WTC11 (cell line): Measurements from ENCODE around the gene RPS6KL1. TPM values are rescaled to one million over a fixed set of nuclear protein-coding genes. Genes with fewer than 3 reads are reported as not detected.

Source experiments
- ATAC-seq: fragments of 200-7000 bp; cut with Tn5 transposase; 2 replicates; pipeline ENCODE4 v1.10.0; 2021; ENCODE audit warnings: mild to moderate bottlenecking, moderate library complexity
- CTCF ChIA-PET: fragments of 300-600 bp; sonication (Branson Sonifier 250); formaldehyde crosslinking; loops from one replicate; lab custom pipeline; 2021; ENCODE audit warnings: antibody characterized with exemption; lab: Charles Lee
- POLR2A ChIA-PET: fragments of 350-600 bp; sonication (Branson Sonifier 250); formaldehyde crosslinking; loops from one replicate; lab custom pipeline; 2021; ENCODE audit warnings: antibody characterized with exemption; lab: Charles Lee
- DNase-seq: peaks from one replicate; pipeline ENCODE4 v3.0.0; 2021; ENCODE audit warnings: low spot score
- H3K27ac Mint-ChIP-seq: 2 replicates; pipeline ENCODE4 v1.8.0; 2021; ENCODE audit warnings: mixed read lengths
- H3K27me3 Mint-ChIP-seq: 2 replicates; pipeline ENCODE4 v1.8.0; 2021; ENCODE audit warnings: low read depth, mild to moderate bottlenecking, moderate library complexity, mixed read lengths
- H3K36me3 Mint-ChIP-seq: 2 replicates; pipeline ENCODE4 v1.8.0; 2021; ENCODE audit warnings: mixed read lengths
- H3K4me1 Mint-ChIP-seq: 2 replicates; pipeline ENCODE4 v1.8.0; 2022; ENCODE audit warnings: mixed read lengths
- H3K4me3 Mint-ChIP-seq: 2 replicates; pipeline ENCODE4 v1.8.0; 2021; ENCODE audit warnings: mild to moderate bottlenecking, moderate library complexity, mixed read lengths
- H3K9me3 Mint-ChIP-seq: 2 replicates; pipeline ENCODE4 v1.8.0; 2021; ENCODE audit warnings: mixed read lengths
- AFF4 ChIP-seq: sonication (generic); formaldehyde crosslinking; IDR thresholded peaks from 2 replicates; pipeline ENCODE4 v1.8.1; 2023; ENCODE audit warnings: mild to moderate bottlenecking, missing genetic modification reagents, borderline replicate concordance
- CREB1 ChIP-seq: sonication (generic); formaldehyde crosslinking; IDR thresholded peaks from 2 replicates; pipeline ENCODE4 v1.8.0; 2023; ENCODE audit warnings: mild to moderate bottlenecking, missing genetic modification reagents
- E2F4 ChIP-seq: sonication (generic); formaldehyde crosslinking; IDR thresholded peaks from 2 replicates; pipeline ENCODE4 v1.8.1; 2022; ENCODE audit warnings: low read depth, mild to moderate bottlenecking, moderate library complexity, missing genetic modification reagents, borderline replicate concordance
- EMX1 ChIP-seq: fragments of 250-450 bp; sonication (Bioruptor Pico); IDR thresholded peaks from 2 replicates; pipeline ENCODE4 v1.8.0; 2021; ENCODE audit warnings: mild to moderate bottlenecking
- MYBL2 ChIP-seq: sonication (generic); formaldehyde crosslinking; IDR thresholded peaks from 2 replicates; pipeline ENCODE4 v1.8.1; 2023; ENCODE audit warnings: mild to moderate bottlenecking, moderate library complexity, missing genetic modification reagents
- PREB ChIP-seq: sonication (generic); formaldehyde crosslinking; IDR thresholded peaks from 2 replicates; pipeline ENCODE4 v1.8.1; 2022; ENCODE audit warnings: mild to moderate bottlenecking, missing genetic modification reagents, moderate library complexity, borderline replicate concordance
- SMAD4 ChIP-seq: sonication (generic); formaldehyde crosslinking; IDR thresholded peaks from 2 replicates; pipeline ENCODE4 v1.8.0; 2022; ENCODE audit warnings: mild to moderate bottlenecking, missing genetic modification reagents
- TCF7 ChIP-seq: sonication (generic); formaldehyde crosslinking; IDR thresholded peaks from 2 replicates; pipeline ENCODE4 v1.8.0; 2022; ENCODE audit warnings: mild to moderate bottlenecking, low read depth, missing genetic modification reagents, moderate library complexity
- ZBTB43 ChIP-seq: sonication (generic); formaldehyde crosslinking; IDR thresholded peaks from 2 replicates; pipeline ENCODE4 v1.8.1; 2023; ENCODE audit warnings: mild to moderate bottlenecking, missing genetic modification reagents
- ZNF232 ChIP-seq: sonication (generic); formaldehyde crosslinking; IDR thresholded peaks from 2 replicates; pipeline ENCODE4 v1.8.0; 2022; ENCODE audit warnings: mild to moderate bottlenecking, missing genetic modification reagents
- ZNF263 ChIP-seq: sonication (generic); formaldehyde crosslinking; IDR thresholded peaks from 2 replicates; pipeline ENCODE4 v1.8.1; 2022; ENCODE audit warnings: low read depth, mild to moderate bottlenecking, moderate library complexity, missing genetic modification reagents
- ZNF396 ChIP-seq: fragments of 250-450 bp; sonication (Bioruptor Pico); IDR thresholded peaks from 2 replicates; pipeline ENCODE4 v1.8.0; 2021; ENCODE audit warnings: mild to moderate bottlenecking, moderate library complexity, borderline replicate concordance
- ZNF416 ChIP-seq: fragments of 250-450 bp; sonication (Bioruptor Pico); IDR thresholded peaks from 2 replicates; pipeline ENCODE4 v1.9.0; 2021; ENCODE audit warnings: mild to moderate bottlenecking, inconsistent platforms
- total RNA-seq: library from RNA; stranded (reverse); gene quantifications from 3 replicates; pipeline ENCODE4 v1.2.3, GENCODE V29; 2021
- TF ChIP-seq, protein P1 (sequence below): sonication (generic); formaldehyde crosslinking; IDR thresholded peaks from 2 replicates; pipeline ENCODE4 v1.8.1; 2022; ENCODE audit warnings: missing genetic modification reagents, borderline replicate concordance
- TF ChIP-seq, protein P2 (sequence below): fragments of 200-600 bp; IDR thresholded peaks from 2 replicates; pipeline ENCODE4 v1.8.0; 2022; ENCODE audit warnings: antibody characterized with exemption
- TF ChIP-seq, protein P3 (sequence below): fragments of 250-450 bp; sonication (Bioruptor Pico); IDR thresholded peaks from 2 replicates; pipeline ENCODE4 v1.8.0; 2021; ENCODE audit warnings: mild to moderate bottlenecking
- TF ChIP-seq, protein P4 (sequence below): sonication (generic); formaldehyde crosslinking; IDR thresholded peaks from 2 replicates; pipeline ENCODE4 v1.8.1; 2023; ENCODE audit warnings: mild to moderate bottlenecking, missing genetic modification reagents, moderate library complexity

Gene RPS6KL1
- total RNA-seq, 1 experiment from 2014 or later, result 10.6 TPM

- Mint-ChIP-seq H3K4me3 (no peak overlapping the region), H3K27ac (no peak overlapping the region), H3K9me3 (no peaks in the 10 kb centered on the region), H3K4me1 (peaks cover 8% of the 10 kb centered on the region), H3K27me3 (no peaks in the 10 kb centered on the region), H3K36me3 (no peaks in the 10 kb centered on the region)
- DNase-seq (no peak), ATAC-seq (no peak)
- ChIA-PET POLR2A (no interaction called here), CTCF (interaction anchor here (0.9 to 4.5 kb wide), 6 partner anchors 16 to 540 kb away, joined by 3 to 29 read pairs (median 6); no protein-coding TSS in a partner anchor)
- TF ChIP-seq, protein P1, sequence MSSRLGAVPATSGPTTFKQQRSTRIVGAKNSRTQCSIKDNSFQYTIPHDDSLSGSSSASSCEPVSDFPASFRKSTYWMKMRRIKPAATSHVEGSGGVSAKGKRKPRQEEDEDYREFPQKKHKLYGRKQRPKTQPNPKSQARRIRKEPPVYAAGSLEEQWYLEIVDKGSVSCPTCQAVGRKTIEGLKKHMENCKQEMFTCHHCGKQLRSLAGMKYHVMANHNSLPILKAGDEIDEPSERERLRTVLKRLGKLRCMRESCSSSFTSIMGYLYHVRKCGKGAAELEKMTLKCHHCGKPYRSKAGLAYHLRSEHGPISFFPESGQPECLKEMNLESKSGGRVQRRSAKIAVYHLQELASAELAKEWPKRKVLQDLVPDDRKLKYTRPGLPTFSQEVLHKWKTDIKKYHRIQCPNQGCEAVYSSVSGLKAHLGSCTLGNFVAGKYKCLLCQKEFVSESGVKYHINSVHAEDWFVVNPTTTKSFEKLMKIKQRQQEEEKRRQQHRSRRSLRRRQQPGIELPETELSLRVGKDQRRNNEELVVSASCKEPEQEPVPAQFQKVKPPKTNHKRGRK, result no peak
- TF ChIP-seq, protein P2, sequence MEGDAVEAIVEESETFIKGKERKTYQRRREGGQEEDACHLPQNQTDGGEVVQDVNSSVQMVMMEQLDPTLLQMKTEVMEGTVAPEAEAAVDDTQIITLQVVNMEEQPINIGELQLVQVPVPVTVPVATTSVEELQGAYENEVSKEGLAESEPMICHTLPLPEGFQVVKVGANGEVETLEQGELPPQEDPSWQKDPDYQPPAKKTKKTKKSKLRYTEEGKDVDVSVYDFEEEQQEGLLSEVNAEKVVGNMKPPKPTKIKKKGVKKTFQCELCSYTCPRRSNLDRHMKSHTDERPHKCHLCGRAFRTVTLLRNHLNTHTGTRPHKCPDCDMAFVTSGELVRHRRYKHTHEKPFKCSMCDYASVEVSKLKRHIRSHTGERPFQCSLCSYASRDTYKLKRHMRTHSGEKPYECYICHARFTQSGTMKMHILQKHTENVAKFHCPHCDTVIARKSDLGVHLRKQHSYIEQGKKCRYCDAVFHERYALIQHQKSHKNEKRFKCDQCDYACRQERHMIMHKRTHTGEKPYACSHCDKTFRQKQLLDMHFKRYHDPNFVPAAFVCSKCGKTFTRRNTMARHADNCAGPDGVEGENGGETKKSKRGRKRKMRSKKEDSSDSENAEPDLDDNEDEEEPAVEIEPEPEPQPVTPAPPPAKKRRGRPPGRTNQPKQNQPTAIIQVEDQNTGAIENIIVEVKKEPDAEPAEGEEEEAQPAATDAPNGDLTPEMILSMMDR, result no peak
- TF ChIP-seq EMX1 (CRISPR knock-in tag) (no peak), AFF4 (no peak), CREB1 (CRISPR knock-in tag) (no peak), SMAD4 (CRISPR knock-in tag) (no peak)
These were observed 25.4 kb upstream of the RPS6KL1 start for GRCh38 chr14:74948228-74949175.

DNA sequence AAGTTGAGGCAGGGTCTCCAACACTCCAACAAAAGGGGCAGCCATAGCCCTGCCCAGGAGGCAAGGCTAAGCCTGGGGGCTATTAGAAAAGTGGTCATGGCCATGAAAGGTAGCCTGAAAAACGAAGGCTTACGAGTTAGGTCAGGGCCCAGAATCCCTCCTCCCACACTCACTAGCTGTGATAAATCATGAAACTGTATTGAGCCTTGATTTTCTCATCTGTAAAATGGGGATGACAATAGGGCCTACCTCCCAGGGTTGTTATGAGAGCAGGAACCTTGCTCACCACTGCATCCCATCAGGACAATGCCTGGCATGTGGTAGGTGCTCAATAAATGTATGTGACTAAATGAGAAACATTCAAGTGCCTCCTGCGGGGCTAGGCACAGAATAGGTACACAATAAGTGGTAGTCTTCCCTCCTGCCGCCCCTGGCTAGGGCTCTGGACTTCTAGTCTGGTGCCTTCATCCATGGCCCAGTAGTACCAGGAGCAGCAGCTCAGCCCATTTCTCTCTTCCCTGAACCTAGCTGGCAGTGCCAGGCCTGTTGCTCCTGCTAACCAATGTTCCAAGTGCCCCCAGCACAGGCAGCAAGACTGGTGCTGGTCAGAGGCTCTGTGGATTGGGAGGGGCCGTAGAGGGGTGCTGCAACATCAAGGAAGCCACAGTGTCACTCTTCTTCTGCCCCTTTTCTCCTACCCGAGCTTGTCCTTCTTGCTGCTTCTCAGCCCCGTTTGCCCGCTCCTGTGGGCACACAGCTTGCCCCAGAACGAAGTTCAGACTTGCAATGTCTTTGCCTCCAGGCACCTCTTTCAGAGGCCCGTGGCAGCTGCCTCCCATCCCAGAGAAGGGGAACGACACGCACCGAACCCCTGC, 24.5 kb upstream of the RPS6KL1 start:
- ATAC-seq, result no peak
- POLR2A ChIA-PET, result no interaction called here
- Mint-ChIP-seq H3K36me3 (no peaks in the 10 kb centered on the region), H3K27me3 (no peaks in the 10 kb centered on the region), H3K9me3 (no peaks in the 10 kb centered on the region), H3K4me3 (no peak overlapping the region), H3K27ac (no peak overlapping the region), H3K4me1 (peaks cover 7% of the 10 kb centered on the region)
- DNase-seq, result no peak
- CTCF ChIA-PET, result interaction anchor here (0.6 to 4.5 kb wide), 8 partner anchors 7 to 141 kb away, joined by 3 to 54 read pairs (median 7); partner anchors contain the start of gene PGF
- TF ChIP-seq MYBL2 (CRISPR knock-in tag), result no peak
- TF ChIP-seq ZNF416 (CRISPR knock-in tag), result no peak
- no peak for TF ChIP-seq ZBTB43 (CRISPR knock-in tag)
- TF ChIP-seq E2F4 (CRISPR knock-in tag), result no peak
- no peak for TF ChIP-seq TCF7 (CRISPR knock-in tag)
- TF ChIP-seq, protein P3, sequence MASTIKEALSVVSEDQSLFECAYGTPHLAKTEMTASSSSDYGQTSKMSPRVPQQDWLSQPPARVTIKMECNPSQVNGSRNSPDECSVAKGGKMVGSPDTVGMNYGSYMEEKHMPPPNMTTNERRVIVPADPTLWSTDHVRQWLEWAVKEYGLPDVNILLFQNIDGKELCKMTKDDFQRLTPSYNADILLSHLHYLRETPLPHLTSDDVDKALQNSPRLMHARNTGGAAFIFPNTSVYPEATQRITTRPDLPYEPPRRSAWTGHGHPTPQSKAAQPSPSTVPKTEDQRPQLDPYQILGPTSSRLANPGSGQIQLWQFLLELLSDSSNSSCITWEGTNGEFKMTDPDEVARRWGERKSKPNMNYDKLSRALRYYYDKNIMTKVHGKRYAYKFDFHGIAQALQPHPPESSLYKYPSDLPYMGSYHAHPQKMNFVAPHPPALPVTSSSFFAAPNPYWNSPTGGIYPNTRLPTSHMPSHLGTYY (CRISPR knock-in tag), result no peak
- TF ChIP-seq ZNF396, result no peak
- TF ChIP-seq, protein P4, sequence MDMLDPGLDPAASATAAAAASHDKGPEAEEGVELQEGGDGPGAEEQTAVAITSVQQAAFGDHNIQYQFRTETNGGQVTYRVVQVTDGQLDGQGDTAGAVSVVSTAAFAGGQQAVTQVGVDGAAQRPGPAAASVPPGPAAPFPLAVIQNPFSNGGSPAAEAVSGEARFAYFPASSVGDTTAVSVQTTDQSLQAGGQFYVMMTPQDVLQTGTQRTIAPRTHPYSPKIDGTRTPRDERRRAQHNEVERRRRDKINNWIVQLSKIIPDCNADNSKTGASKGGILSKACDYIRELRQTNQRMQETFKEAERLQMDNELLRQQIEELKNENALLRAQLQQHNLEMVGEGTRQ (CRISPR knock-in tag), result no peak
- TF ChIP-seq PREB (CRISPR knock-in tag), result no peak
- TF ChIP-seq ZNF263, result no peak
- no peak for TF ChIP-seq ZNF232
